Stimulated activated CD4-positive, alpha-beta T cell treated with anti-CD3 and anti-CD28 coated beads, TNF-alpha, amount 100 ng/mL, for 48 hours (primary cell): ENCODE results near the gene ALPG.
A peak's percentile ranks its signal among the peaks of the same experiment; 100 is the strongest.
"Not testable (repeated sequence)": the region's sequence is repeated elsewhere in the genome, so short reads cannot be mapped to it uniquely, and the experiment has no call there.

Experiments used
- DNase-seq, 3 donors: peaks; one replicate each; pipeline ENCODE4 v3.0.0-alpha.2; 2020; ENCODE audit warnings: low read depth in 3 of 3

Gene ALPG

DNA sequence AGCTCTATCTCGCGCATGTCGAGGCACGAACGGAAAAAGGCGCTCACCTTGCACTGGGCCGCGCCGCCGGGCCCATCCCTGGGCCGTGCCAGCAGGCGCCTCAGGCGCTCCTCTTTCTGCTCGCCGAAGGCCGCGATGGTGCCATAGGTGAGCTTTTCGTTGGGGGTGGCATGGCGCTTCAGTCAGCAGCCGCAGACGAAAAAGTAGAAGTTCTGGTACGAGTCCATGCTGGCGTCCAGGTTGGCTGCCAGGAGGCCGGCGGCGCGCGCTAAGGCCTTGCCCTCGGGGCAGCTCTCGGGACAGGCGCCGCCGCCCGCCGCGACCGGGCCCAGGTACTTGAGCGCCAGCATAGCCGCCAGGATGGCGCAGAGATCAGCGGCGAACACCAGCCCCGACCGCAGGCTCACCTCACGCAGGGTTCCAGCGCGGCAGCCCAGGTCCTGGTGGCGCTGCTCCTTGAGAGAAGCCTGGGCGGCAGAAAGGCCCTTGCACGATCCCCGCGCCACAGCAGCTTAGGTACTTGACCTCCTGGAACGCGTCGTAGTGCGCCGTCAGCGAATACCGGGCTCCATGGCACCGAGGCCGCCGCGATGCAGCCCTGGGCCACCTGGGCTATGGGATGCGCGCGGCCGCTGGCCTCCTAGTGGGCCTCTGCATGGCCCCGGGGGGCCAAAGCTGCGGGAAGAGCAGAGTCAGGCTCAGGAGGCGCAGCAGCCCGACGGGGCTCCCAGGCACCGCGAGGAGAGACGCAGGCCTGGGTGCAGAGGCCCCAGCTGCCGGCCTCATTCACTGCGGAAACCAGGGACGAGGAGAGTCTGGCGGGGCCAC is 12.8 kb downstream of the ALPG start:
- DNase-seq, result no peak

DNA sequence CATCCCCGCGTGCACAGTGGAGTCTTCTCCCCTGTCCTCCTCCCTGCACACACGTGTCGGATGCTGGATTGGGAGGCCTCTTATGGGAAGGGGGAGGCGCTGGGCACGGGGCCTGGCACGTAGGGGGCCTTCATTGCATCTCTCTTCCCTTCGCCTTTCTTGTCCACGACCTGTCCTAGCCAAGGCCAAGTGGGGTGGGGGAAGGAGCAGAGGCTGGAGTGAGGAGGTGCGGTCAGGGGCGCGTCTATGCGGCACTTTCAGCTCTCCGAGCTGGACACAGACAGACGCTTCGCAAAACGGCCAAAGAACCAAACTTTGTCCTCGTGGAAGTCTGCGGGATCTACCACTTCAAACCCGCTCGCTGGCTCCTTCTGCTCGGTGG is 13.4 kb downstream of the ALPG start:
- DNase-seq, result no peak

DNA sequence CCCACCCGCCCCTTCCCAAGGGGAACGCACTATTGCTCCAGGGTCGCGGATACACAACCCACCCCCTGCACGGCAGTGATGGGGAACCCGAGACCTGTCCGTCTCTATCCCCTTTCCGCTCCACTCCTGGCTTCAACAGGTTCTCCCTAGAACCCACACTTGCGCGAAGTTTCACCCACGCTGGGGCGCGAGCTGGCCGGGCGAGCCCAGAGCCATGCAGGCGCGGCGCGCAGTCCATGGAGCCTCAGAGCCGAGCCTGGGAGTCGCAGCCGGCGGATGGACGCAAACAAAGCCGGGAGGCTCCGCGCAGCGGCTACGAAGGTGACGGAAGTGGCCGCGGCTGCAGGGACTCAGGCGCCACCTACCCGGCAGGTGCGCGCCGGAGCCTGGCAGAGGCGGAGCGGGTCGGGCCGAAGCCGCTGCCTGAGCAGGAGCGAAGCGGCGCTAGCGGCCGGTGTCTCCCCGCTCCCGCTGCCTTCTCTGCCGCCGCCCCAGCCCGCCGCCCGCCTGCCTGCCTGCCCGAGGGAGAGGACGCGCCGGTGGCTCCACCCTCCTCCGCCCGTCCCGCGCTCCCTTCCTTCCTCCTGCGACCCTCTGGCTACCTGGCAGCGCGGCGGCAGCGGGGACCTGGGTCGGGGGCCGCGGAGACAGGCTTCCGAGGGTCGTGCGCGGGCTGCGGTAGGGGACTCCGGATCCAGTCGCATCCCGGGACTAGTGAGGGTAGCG is 14.0 kb downstream of the ALPG start:
- DNase-seq, result no peak

GRCh38 chr2:232421189-232421785 is 14.6 kb downstream of the ALPG start:
- no peak for DNase-seq

- no peak for DNase-seq
Measured at GRCh38 chr2:232422051-232422450, 15.4 kb downstream of the ALPG start.

- DNase-seq, result not testable (repeated sequence)
Measured at GRCh38 chr2:232422996-232423395, 16.4 kb downstream of the ALPG start.

DNA sequence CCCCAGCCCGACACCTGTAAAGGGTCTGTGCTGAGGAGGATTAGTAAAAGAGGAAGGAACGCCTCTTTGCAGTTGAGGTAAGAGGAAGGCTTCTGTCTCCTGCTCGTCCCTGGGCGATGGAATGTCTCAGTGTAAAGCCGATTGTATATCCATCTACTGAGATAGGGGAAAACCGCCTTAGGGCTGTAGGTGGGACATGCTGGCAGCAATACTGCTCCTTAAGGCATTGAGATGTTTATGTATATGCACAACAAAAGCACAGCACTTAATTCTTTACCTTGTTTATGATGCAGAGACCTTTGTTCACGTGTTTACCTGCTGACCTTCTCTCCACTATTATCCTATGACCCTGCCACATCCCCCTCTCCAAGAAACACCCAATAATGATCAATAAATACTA is 16.8 kb downstream of the ALPG start:
- DNase-seq, result not testable (repeated sequence)

- no peak for DNase-seq
Measured at GRCh38 chr2:232431705-232432590, 25.3 kb downstream of the ALPG start.

DNA sequence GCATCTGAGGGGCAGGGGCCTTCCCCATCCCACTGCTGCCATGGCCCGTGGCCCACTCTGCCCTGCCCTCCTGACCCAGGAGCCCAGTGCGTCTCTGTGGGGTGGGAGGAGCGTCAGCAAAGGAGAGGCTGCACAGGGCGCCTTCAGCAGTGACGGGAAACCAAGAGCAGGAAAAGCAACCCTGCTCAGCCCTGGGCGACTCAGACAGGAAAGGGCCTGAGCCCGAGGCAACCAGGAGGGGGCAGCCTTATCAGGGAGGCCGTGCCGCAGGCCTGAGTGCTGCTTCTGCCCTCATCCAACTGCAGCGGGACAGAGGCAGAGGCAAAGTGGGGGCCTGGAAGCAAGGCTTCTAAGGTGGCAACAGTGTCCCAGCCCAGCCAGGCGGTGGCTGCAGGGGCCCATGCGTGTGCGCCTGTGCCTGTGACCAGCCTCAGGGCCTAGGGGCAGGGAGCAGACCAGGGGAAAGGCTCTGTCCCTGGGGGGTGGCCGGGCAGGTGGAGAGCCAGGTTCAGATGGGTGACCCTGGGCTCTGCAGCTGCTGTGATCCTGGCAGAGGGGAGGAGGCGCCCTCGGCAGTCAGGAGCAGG is 26.0 kb downstream of the ALPG start:
- DNase-seq, result no peak

GRCh38 chr2:232433622-232434021 is 27.0 kb downstream of the ALPG start:
- DNase-seq, result not testable (repeated sequence)

DNA sequence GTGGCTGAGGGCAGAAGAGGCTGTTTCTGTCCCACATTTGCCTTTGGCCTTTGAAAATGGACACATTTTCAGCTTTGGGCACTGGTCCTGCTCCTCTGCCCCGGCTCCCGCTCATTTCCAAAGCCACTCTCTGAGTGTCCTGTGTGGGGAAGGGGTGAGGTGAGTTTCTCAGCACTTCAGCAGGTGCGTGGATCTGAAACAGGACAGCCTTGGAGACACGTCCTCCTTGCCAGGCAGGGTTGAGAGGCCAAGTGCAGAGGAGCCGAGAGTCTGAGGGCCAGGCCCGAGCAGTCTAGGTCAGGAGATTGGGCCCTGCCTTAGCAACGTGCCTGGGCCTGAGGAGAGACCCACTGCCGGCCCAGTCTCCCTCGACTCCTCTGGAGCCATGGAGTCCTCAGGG is 27.4 kb downstream of the ALPG start:
- no peak for DNase-seq

- DNase-seq, result no peak
Measured at GRCh38 chr2:232434563-232435374, 28.1 kb downstream of the ALPG start.

- no peak for DNase-seq
Measured at GRCh38 chr2:232435375-232435648, 28.7 kb downstream of the ALPG start.

DNA sequence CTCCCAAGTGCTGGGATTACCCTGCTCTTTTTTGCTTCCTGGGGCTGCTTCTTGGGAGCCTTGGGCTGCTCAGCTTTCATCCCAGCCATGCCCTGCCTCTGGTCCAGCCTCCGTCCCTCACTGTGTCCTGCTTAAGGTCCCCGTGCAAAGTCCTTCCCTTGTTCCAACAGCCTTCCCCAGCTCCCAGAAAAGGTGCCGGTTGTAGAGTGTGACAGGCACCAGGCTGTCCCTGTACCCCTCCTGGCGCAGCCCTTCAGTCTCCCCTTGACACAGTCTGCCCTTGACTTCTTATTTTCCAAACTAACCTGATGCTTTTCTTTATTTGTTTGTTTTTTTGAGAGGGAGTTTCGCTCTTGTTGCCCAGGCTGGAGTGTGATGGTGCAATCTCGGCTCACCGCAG is 29.2 kb downstream of the ALPG start:
- DNase-seq, result no peak

- no peak for DNase-seq
Measured at GRCh38 chr2:232436381-232437194, 29.9 kb downstream of the ALPG start.

GRCh38 chr2:232437195-232437571 is 30.5 kb downstream of the ALPG start:
- no peak for DNase-seq

DNA sequence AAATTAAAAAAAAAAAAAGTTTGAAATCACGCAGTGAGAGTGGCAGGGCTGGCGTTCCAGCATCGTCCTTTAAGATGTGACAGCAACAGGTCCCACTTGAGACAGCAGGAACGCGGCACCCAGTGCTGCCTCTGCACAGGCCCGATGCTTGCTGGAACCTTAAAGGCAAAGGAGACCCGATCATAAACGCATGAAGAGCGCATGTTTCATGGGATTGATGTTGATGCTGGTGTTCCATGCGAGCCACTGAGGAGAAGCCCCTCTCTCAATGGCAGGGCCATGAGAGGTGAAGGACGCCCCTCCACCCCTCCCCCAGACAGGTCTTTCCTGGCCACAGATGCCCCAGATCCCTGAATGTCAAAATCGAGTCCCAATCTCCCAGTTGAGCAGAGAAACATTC is 31.4 kb downstream of the ALPG start:
- no peak for DNase-seq

- DNase-seq, result peak in 1 of 3 donors; percentile 16
Measured at GRCh38 chr2:232438951-232439757, 32.5 kb downstream of the ALPG start.

- no peak for DNase-seq
Measured at GRCh38 chr2:232439758-232440135, 33.1 kb downstream of the ALPG start.
